Kidney glomerular epithelial cell (primary cell): ENCODE data around the gene MAGEB4.
A peak's percentile ranks its signal among the peaks of the same experiment; 100 is the strongest.
"Not testable (repeated sequence)": the region's sequence is repeated elsewhere in the genome, so short reads cannot be mapped to it uniquely, and the experiment has no call there.

Experiments used
- DNase-seq: peaks from one replicate; lab custom pipeline; 2025; lab: John Stamatoyannopoulos, UW

The MAGEB4 gene

GRCh38 chrX:30241724-30242415 is at the start of gene MAGEB4:
Gene MAGEB4 (plus strand): TSS chrX:30242000. CDS start chrX:30242136, 136 bp downstream.
- DNase-seq: no peak

- not testable (repeated sequence) for DNase-seq
These were observed 47.9 kb upstream of the MAGEB4 start for GRCh38 chrX:30193910-30194309.

GRCh38 chrX:30196322-30196721 is 45.5 kb upstream of the MAGEB4 start:
- DNase-seq: peak; percentile 0

- DNase-seq: no peak
These were observed 29.6 kb upstream of the MAGEB4 start for GRCh38 chrX:30212172-30212571.

- no peak for DNase-seq
These were observed 26.4 kb upstream of the MAGEB4 start, which contains the start of gene MAGEB2 for GRCh38 chrX:30215357-30215843. Gene MAGEB2 (plus strand): TSS chrX:30215563. CDS start chrX:30218581, 3,018 bp downstream.

- no peak for DNase-seq
These were observed 24.3 kb upstream of the MAGEB4 start for GRCh38 chrX:30217465-30217864.

GRCh38 chrX:30219372-30219771 is 22.4 kb upstream of the MAGEB4 start:
- no peak for DNase-seq

- DNase-seq: no peak
These were observed 21.1 kb upstream of the MAGEB4 start for GRCh38 chrX:30220661-30221060.

- no peak for DNase-seq
These were observed 17.3 kb upstream of the MAGEB4 start for GRCh38 chrX:30224536-30224935.

- DNase-seq: no peak
These were observed 13.3 kb upstream of the MAGEB4 start for GRCh38 chrX:30228526-30228925.

- no peak for DNase-seq
These were observed 11.4 kb upstream of the MAGEB4 start, which contains the start of gene MAGEB3 for GRCh38 chrX:30230395-30230794. Gene MAGEB3 (plus strand): TSS chrX:30230657. CDS start chrX:30235925, 5,268 bp downstream.

- DNase-seq: no peak
These were observed 5.1 kb downstream of the MAGEB4 start, which contains the start of gene MAGEB1 for GRCh38 chrX:30246769-30247489. Gene MAGEB1 (plus strand): TSS chrX:30247146. CDS start chrX:30250494, 3,348 bp downstream.

GRCh38 chrX:30248854-30249253 is 7.1 kb downstream of the MAGEB4 start:
- no peak for DNase-seq

GRCh38 chrX:30253257-30253656 is 11.5 kb downstream of the MAGEB4 start:
- no peak for DNase-seq

GRCh38 chrX:30259927-30260326 is 18.1 kb downstream of the MAGEB4 start:
- no peak for DNase-seq

- DNase-seq: no peak
These were observed 19.2 kb downstream of the MAGEB4 start for GRCh38 chrX:30261012-30261411.

- no peak for DNase-seq
These were observed 21.0 kb downstream of the MAGEB4 start for GRCh38 chrX:30262763-30263162.

- no peak for DNase-seq
These were observed 28.8 kb downstream of the MAGEB4 start for GRCh38 chrX:30270639-30271038.

- DNase-seq: peak; percentile 28
These were observed 33.7 kb downstream of the MAGEB4 start for GRCh38 chrX:30275498-30275897.

GRCh38 chrX:30278365-30278764 is 36.6 kb downstream of the MAGEB4 start:
- no peak for DNase-seq

- DNase-seq: no peak
These were observed 38.6 kb downstream of the MAGEB4 start for GRCh38 chrX:30280428-30280827.

- no peak for DNase-seq
These were observed 40.7 kb downstream of the MAGEB4 start for GRCh38 chrX:30282527-30282926.
